CD4-positive, alpha-beta T cell (primary cell): ENCODE measurements around the gene ZBTB4. TPM values are rescaled to one million over a fixed set of nuclear protein-coding genes. Genes with fewer than 3 reads are reported as not detected.

Source experiments
- ATAC-seq: fragments of 200-7000 bp; cut with Tn5 transposase; one replicate; pipeline ENCODE4 v1.10.0; 2022; ENCODE audit warnings: mild to moderate bottlenecking; ENCODE audit not compliant: poor library complexity
- CTCF ChIA-PET: fragments of 350-600 bp; sonication (Branson Sonifier 250); formaldehyde crosslinking; loops from one replicate; lab custom pipeline; 2021; ENCODE audit warnings: antibody characterized with exemption, inconsistent platforms; lab: Charles Lee
- POLR2A ChIA-PET: fragments of 350-600 bp; sonication (Branson Sonifier 250); formaldehyde crosslinking; loops from one replicate; lab custom pipeline; 2021; ENCODE audit warnings: antibody characterized with exemption, inconsistent platforms; lab: Charles Lee
- DNase-seq, 14 experiments: peaks; one replicate each; pipeline ENCODE4 v3.0.0-alpha.2; 2013 to 2020; ENCODE audit warnings: mixed read lengths in 2 of 14
- H3K27ac ChIP-seq, 2 donors: one replicate each; pipeline versions ENCODE4 v1.5.1 to v1.7.0; 2013; ENCODE audit warnings: low read length in 2 of 2, low read depth in 1 of 2, mild to moderate bottlenecking in 1 of 2
- H3K27me3 ChIP-seq, 2 experiments: 1 replicate in 1 of 2; 2 replicates in 1 of 2; pipeline versions ENCODE4 v1.6.1 to v1.7.0; 2013; ENCODE audit warnings: low read length in 2 of 2, control low read depth in 1 of 2, mild to moderate bottlenecking in 1 of 2, moderate library complexity in 1 of 2; ENCODE audit not compliant: insufficient read depth in 2 of 2, control insufficient read depth in 1 of 2
- H3K36me3 ChIP-seq: one replicate; pipeline ENCODE4 v1.6.1; 2013; ENCODE audit warnings: low read length, control low read depth; ENCODE audit not compliant: insufficient read depth
- H3K4me1 ChIP-seq: one replicate; pipeline ENCODE4 v1.6.1; 2013; ENCODE audit warnings: low read length, control low read depth; ENCODE audit not compliant: insufficient read depth
- H3K4me3 ChIP-seq: one replicate; pipeline ENCODE4 v1.5.1; 2013; ENCODE audit warnings: mild to moderate bottlenecking, low read length, moderate library complexity
- H3K9me3 ChIP-seq, 2 experiments: 1 replicate in 1 of 2; 2 replicates in 1 of 2; pipeline versions ENCODE4 v1.6.1 to v1.7.0; 2013; ENCODE audit warnings: low read length in 2 of 2, mild to moderate bottlenecking in 2 of 2, control low read depth in 1 of 2, moderate library complexity in 1 of 2; ENCODE audit not compliant: control insufficient read depth in 1 of 2, insufficient read depth in 1 of 2
- H3K27ac Mint-ChIP-seq: one replicate; pipeline ENCODE4 v1.8.0; 2020; ENCODE audit warnings: mixed read lengths
- H3K27me3 Mint-ChIP-seq: one replicate; pipeline ENCODE4 v1.8.0; 2021; ENCODE audit warnings: mixed read lengths
- H3K36me3 Mint-ChIP-seq: one replicate; pipeline ENCODE4 v1.8.0; 2021; ENCODE audit warnings: low read depth, mixed read lengths
- H3K4me1 Mint-ChIP-seq: one replicate; pipeline ENCODE4 v1.8.0; 2021; ENCODE audit warnings: low read depth, mixed read lengths
- H3K4me3 Mint-ChIP-seq: one replicate; pipeline ENCODE4 v1.8.0; 2020; ENCODE audit warnings: mild to moderate bottlenecking, mixed read lengths
- H3K9me3 Mint-ChIP-seq: one replicate; pipeline ENCODE4 v1.8.0; 2020; ENCODE audit warnings: mixed read lengths
- CTCF ChIP-seq: fragments of 200-600 bp; IDR thresholded peaks from one replicate; pipeline ENCODE4 v1.8.0; 2022; ENCODE audit warnings: antibody characterized with exemption, mild to moderate bottlenecking
- intact Hi-C, 2 experiments: fragments of 100-400 bp; cut with DNase I in 1 of 2; cut with micrococcal nuclease in 1 of 2; formaldehyde crosslinking; loops; one replicate each; pipeline versions ENCODE4 v1.15.1 to v1.9.0; 2023 to 2025; cut with DNase I, micrococcal nuclease
- total RNA-seq, 174 experiments: library from RNA in 2 of 174; stranded (reverse) in 2 of 174; gene quantifications; one replicate each; pipeline ENCODE4 v1.2.3 and lab custom pipeline; 2021 to 2026

ZBTB4 gene
- total RNA-seq, 2 experiments from 2014 or later = 55.1 to 55.6 TPM

GRCh38 chr17:7493941-7494340, 14.5 kb upstream of the ZBTB4 start:
- intact Hi-C loops = no loop called here
- ChIA-PET POLR2A (interaction anchor here (1.0 to 1.5 kb wide), 2 partner anchors 10 to 15 kb away, joined by 3 read pairs; partner anchors contain the start of gene POLR2A), CTCF (interaction anchor here (2.1 kb wide), 2 partner anchors 57 to 67 kb away, joined by 7 to 8 read pairs; partner anchors contain the start of gene SENP3)
- Mint-ChIP-seq H3K4me3 (no peak overlapping the region), H3K27ac (peak overlapping the region; percentile 8), H3K36me3 (peaks cover 78% of the 10 kb centered on the region), H3K4me1 (peaks cover 48% of the 10 kb centered on the region), H3K9me3 (no peaks in the 10 kb centered on the region), H3K27me3 (no peaks in the 10 kb centered on the region)
- no peaks in the 10 kb centered on the region for H3K27me3 ChIP-seq
- ATAC-seq = no peak
- TF ChIP-seq CTCF = no peak
- peaks cover 30% of the 10 kb centered on the region for H3K4me1 ChIP-seq
- H3K27ac ChIP-seq = no peak overlapping the region
- peaks cover 67% of the 10 kb centered on the region for H3K36me3 ChIP-seq
- H3K4me3 ChIP-seq = no peak overlapping the region
- no peak for DNase-seq
- no peaks in the 10 kb centered on the region for H3K9me3 ChIP-seq

- no peaks in the 10 kb centered on the region for H3K9me3 ChIP-seq
- H3K27ac ChIP-seq = no peak overlapping the region
- no peak overlapping the region for H3K4me3 ChIP-seq
- H3K27me3 ChIP-seq = no peaks in the 10 kb centered on the region
- ChIA-PET CTCF (interaction anchor here (1.3 to 1.5 kb wide), 2 partner anchors 55 to 136 kb away, joined by 3 to 5 read pairs; no protein-coding TSS in a partner anchor), POLR2A (interaction anchor here (0.6 to 1.8 kb wide), 2 partner anchors 12 to 194 kb away, joined by 3 to 4 read pairs; partner anchors contain the start of gene ZBTB4)
- Mint-ChIP-seq H3K27me3 (no peaks in the 10 kb centered on the region), H3K4me1 (peaks cover 65% of the 10 kb centered on the region), H3K36me3 (peaks cover 69% of the 10 kb centered on the region), H3K4me3 (no peak overlapping the region), H3K27ac (no peak overlapping the region), H3K9me3 (no peaks in the 10 kb centered on the region)
- H3K36me3 ChIP-seq = peaks cover 50% of the 10 kb centered on the region
- no peak for ATAC-seq
- intact Hi-C loops = no loop called here
- no peak for TF ChIP-seq CTCF
- H3K4me1 ChIP-seq = peaks cover 51% of the 10 kb centered on the region
- no peak for DNase-seq
Observed at GRCh38 chr17:7491583-7491982, 12.2 kb upstream of the ZBTB4 start.

GRCh38 chr17:7490144-7490543, 10.7 kb upstream of the ZBTB4 start:
- Histone ChIP-seq H3K4me1 (peaks cover 63% of the 10 kb centered on the region), H3K27me3 (no peaks in the 10 kb centered on the region), H3K27ac (no peak overlapping the region), H3K4me3 (no peak overlapping the region), H3K36me3 (peaks cover 36% of the 10 kb centered on the region), H3K9me3 (no peaks in the 10 kb centered on the region)
- Mint-ChIP-seq H3K27me3 (no peaks in the 10 kb centered on the region), H3K27ac (no peak overlapping the region), H3K4me3 (peak overlapping the region; percentile 13), H3K9me3 (no peaks in the 10 kb centered on the region), H3K36me3 (peaks cover 65% of the 10 kb centered on the region), H3K4me1 (peaks cover 76% of the 10 kb centered on the region)
- no peak for TF ChIP-seq CTCF
- POLR2A ChIA-PET = interaction anchor here (1.0 to 1.8 kb wide), 3 partner anchors 11 to 134 kb away, joined by 3 to 4 read pairs (median 3); partner anchors contain the start of genes TMEM102 and ZBTB4
- CTCF ChIA-PET = interaction anchor here (1.4 kb wide), 1 partner anchor 54 kb away, joined by 7 read pairs; no protein-coding TSS in a partner anchor
- DNase-seq (no peak), ATAC-seq (no peak)
- intact Hi-C loops = no loop called here
